H1 (cell line): ENCODE results near the gene RIMKLA. TPM values are rescaled to one million over a fixed set of nuclear protein-coding genes. Genes with fewer than 3 reads are reported as not detected.

Experiments used
- CBX8 ChIP-seq: fragments of 300-800, 300-1000 bp; sonication (generic); IDR thresholded peaks from 2 replicates; pipeline ENCODE4 v1.7.1; 2016; ENCODE audit warnings: low read depth, low read length, borderline replicate concordance
- CHD7 ChIP-seq: fragments of 300-600 bp; sonication (generic); IDR thresholded peaks from 2 replicates; pipeline ENCODE4 v1.7.1; 2012; ENCODE audit warnings: low read length, moderate library complexity, mild to moderate bottlenecking, inconsistent platforms; ENCODE audit not compliant: insufficient replicate concordance
- CREB1 ChIP-seq: IDR thresholded peaks from 2 replicates; pipeline ENCODE4 v1.6.1; 2012; ENCODE audit warnings: inconsistent platforms
- GTF2F1 ChIP-seq: IDR thresholded peaks from 2 replicates; pipeline ENCODE4 v1.6.1; 2012; ENCODE audit warnings: low read depth, low read length, improper control_type of control experiment, borderline replicate concordance
- KDM5A ChIP-seq: fragments of 200-600 bp; IDR thresholded peaks from 2 replicates; pipeline ENCODE4 v1.7.1; 2012; ENCODE audit warnings: mild to moderate bottlenecking, low read length, inconsistent platforms, mixed read lengths
- MAX ChIP-seq: IDR thresholded peaks from 2 replicates; pipeline ENCODE4 v1.6.1; 2012; ENCODE audit warnings: inconsistent platforms
- SP4 ChIP-seq: IDR thresholded peaks from 2 replicates; pipeline ENCODE4 v1.6.1; 2012; ENCODE audit warnings: low read length, inconsistent platforms
- polyA plus RNA-seq, 7 experiments: library from polyadenylated mRNA; depleted of rRNA in 3 of 7; stranded (reverse) in 5 of 7; unstranded in 2 of 7; fragments of >200 nt in 5 of 7; fragments of 200-250 nt in 2 of 7; gene quantifications; 1 replicate in 5 of 7; 2 replicates in 1 of 7; 4 replicates in 1 of 7; pipeline versions ENCODE4 v1.2.1 to v1.2.3, GENCODE V29; 2011 to 2013; ENCODE audit warnings: missing spikeins in 2 of 7, mixed read lengths in 2 of 7
- total RNA-seq: library from RNA; stranded (reverse); fragmentation: NEBNext Ultra II Directional; extraction: Animal tissue kit (Norgen Biotek cat#: 25700); gene quantifications from 2 replicates; pipeline ENCODE4 v1.2.1, GENCODE V29; 2021

RIMKLA gene
- total and polyA plus RNA-seq, 2 of the 8 experiments (the other 6 are each of a cell fraction or from before 2014, with no cell fraction given): 3.2 to 5.8 TPM

GRCh38 chr1:42420911-42421585, 40.5 kb downstream of the RIMKLA start (continued):
- TF ChIP-seq CHD7 (no peak), KDM5A (no peak), CREB1 (no peak), MAX (no peak), CBX8 (no peak), GTF2F1 (no peak), SP4 (no peak)
